ENCODE measurements around the gene TUBB2A.

DNA sequence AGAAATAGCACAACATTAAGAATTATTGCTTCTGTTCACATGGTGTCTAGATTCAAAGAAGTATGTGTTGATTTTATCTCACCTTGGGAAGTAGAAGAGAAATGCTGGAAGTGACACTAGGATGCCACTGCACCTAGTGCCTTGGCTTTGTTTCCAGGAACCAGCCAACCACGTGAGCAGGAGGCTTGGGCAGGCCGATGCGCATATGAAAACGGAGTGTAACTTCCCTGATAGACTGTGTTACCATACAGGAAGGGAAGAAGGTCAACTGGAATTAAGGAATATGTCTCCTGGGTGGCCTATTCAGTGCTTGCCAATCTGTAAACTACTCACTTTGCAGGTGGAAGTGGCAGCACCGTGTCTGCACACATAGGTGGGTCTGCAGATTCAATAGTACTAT is 42.0 kb upstream of the TUBB2A start:
- TF ChIP-seq FOXJ3 (CRISPR knock-in tag; IDR thresholded peaks at IDR 0.05; ENCODE audit: borderline replicate concordance) (no peak), CREM (IDR thresholded peaks at IDR 0.05) (no peak), CREM (CRISPR knock-in tag; IDR thresholded peaks at IDR 0.05) (no peak), MATR3 (CRISPR knock-in tag; IDR thresholded peaks at IDR 0.05) (no peak), ZNF703 (CRISPR knock-in tag; IDR thresholded peaks at IDR 0.05; ENCODE audit: borderline replicate concordance) (no peak), EP300 (IDR thresholded peaks at IDR 0.05; ENCODE audit: low read depth in 2 of 2, low read length in 2 of 2) (no peak), EP300 (CRISPR knock-in tag; IDR thresholded peaks at IDR 0.05; ENCODE audit: borderline replicate concordance) (no peak), ZBTB7A (CRISPR knock-in tag; IDR thresholded peaks at IDR 0.05) (no peak)
- TF ChIP-seq, protein P1, sequence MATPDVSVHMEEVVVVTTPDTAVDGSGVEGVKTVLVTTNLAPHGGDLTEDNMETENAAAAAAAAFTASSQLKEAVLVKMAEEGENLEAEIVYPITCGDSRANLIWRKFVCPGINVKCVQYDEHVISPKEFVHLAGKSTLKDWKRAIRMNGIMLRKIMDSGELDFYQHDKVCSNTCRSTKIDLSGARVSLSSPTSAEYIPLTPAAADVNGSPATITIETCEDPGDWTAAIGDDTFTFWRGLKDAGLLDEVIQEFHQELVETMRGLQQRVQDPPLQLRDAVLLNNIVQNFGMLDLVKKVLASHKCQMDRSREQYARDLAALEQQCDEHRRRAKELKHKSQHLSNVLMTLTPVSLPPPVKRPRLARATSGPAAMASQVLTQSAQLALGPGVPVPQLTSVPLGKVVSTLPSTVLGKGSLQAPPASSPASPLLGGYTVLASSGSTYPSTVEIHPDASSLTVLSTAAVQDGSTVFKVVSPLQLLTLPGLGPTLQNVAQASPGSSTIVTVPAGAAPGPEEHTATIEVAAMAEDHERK (CRISPR knock-in tag; IDR thresholded peaks at IDR 0.05; ENCODE audit: low read depth): no peak
- TF ChIP-seq, protein P2, sequence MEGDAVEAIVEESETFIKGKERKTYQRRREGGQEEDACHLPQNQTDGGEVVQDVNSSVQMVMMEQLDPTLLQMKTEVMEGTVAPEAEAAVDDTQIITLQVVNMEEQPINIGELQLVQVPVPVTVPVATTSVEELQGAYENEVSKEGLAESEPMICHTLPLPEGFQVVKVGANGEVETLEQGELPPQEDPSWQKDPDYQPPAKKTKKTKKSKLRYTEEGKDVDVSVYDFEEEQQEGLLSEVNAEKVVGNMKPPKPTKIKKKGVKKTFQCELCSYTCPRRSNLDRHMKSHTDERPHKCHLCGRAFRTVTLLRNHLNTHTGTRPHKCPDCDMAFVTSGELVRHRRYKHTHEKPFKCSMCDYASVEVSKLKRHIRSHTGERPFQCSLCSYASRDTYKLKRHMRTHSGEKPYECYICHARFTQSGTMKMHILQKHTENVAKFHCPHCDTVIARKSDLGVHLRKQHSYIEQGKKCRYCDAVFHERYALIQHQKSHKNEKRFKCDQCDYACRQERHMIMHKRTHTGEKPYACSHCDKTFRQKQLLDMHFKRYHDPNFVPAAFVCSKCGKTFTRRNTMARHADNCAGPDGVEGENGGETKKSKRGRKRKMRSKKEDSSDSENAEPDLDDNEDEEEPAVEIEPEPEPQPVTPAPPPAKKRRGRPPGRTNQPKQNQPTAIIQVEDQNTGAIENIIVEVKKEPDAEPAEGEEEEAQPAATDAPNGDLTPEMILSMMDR (CRISPR knock-in tag; IDR thresholded peaks at IDR 0.05): no peak
- TF ChIP-seq, protein P3, sequence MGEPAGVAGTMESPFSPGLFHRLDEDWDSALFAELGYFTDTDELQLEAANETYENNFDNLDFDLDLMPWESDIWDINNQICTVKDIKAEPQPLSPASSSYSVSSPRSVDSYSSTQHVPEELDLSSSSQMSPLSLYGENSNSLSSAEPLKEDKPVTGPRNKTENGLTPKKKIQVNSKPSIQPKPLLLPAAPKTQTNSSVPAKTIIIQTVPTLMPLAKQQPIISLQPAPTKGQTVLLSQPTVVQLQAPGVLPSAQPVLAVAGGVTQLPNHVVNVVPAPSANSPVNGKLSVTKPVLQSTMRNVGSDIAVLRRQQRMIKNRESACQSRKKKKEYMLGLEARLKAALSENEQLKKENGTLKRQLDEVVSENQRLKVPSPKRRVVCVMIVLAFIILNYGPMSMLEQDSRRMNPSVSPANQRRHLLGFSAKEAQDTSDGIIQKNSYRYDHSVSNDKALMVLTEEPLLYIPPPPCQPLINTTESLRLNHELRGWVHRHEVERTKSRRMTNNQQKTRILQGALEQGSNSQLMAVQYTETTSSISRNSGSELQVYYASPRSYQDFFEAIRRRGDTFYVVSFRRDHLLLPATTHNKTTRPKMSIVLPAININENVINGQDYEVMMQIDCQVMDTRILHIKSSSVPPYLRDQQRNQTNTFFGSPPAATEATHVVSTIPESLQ (CRISPR knock-in tag; conservative IDR thresholded peaks at IDR 0.05): no peak
- TF ChIP-seq, protein P4, sequence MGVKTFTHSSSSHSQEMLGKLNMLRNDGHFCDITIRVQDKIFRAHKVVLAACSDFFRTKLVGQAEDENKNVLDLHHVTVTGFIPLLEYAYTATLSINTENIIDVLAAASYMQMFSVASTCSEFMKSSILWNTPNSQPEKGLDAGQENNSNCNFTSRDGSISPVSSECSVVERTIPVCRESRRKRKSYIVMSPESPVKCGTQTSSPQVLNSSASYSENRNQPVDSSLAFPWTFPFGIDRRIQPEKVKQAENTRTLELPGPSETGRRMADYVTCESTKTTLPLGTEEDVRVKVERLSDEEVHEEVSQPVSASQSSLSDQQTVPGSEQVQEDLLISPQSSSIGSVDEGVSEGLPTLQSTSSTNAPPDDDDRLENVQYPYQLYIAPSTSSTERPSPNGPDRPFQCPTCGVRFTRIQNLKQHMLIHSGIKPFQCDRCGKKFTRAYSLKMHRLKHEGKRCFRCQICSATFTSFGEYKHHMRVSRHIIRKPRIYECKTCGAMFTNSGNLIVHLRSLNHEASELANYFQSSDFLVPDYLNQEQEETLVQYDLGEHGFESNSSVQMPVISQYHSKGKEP (CRISPR knock-in tag; IDR thresholded peaks at IDR 0.05): no peak
- TF ChIP-seq, protein P5, sequence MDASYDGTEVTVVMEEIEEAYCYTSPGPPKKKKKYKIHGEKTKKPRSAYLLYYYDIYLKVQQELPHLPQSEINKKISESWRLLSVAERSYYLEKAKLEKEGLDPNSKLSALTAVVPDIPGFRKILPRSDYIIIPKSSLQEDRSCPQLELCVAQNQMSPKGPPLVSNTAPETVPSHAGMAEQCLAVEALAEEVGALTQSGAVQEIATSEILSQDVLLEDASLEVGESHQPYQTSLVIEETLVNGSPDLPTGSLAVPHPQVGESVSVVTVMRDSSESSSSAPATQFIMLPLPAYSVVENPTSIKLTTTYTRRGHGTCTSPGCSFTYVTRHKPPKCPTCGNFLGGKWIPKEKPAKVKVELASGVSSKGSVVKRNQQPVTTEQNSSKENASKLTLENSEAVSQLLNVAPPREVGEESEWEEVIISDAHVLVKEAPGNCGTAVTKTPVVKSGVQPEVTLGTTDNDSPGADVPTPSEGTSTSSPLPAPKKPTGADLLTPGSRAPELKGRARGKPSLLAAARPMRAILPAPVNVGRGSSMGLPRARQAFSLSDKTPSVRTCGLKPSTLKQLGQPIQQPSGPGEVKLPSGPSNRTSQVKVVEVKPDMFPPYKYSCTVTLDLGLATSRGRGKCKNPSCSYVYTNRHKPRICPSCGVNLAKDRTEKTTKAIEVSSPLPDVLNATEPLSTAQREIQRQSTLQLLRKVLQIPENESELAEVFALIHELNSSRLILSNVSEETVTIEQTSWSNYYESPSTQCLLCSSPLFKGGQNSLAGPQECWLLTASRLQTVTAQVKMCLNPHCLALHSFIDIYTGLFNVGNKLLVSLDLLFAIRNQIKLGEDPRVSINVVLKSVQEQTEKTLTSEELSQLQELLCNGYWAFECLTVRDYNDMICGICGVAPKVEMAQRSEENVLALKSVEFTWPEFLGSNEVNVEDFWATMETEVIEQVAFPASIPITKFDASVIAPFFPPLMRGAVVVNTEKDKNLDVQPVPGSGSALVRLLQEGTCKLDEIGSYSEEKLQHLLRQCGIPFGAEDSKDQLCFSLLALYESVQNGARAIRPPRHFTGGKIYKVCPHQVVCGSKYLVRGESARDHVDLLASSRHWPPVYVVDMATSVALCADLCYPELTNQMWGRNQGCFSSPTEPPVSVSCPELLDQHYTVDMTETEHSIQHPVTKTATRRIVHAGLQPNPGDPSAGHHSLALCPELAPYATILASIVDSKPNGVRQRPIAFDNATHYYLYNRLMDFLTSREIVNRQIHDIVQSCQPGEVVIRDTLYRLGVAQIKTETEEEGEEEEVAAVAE (CRISPR knock-in tag; IDR thresholded peaks at IDR 0.05; ENCODE audit: borderline replicate concordance): no peak

Data from HepG2 (cell line).